HG03342 (cell line): ENCODE measurements around the gene CXCR4.
"Not testable (repeated sequence)": the region's sequence is repeated elsewhere in the genome, so short reads cannot be mapped to it uniquely, and the experiment has no call there.

Experiments used
- ATAC-seq: cut with Tn5 transposase; IDR thresholded peaks from one replicate; pipeline ENCODE4 v1.9.1; 2021; ENCODE audit warnings: mild to moderate bottlenecking, moderate library complexity; ENCODE audit not compliant: unreplicated experiment

CXCR4 gene

DNA sequence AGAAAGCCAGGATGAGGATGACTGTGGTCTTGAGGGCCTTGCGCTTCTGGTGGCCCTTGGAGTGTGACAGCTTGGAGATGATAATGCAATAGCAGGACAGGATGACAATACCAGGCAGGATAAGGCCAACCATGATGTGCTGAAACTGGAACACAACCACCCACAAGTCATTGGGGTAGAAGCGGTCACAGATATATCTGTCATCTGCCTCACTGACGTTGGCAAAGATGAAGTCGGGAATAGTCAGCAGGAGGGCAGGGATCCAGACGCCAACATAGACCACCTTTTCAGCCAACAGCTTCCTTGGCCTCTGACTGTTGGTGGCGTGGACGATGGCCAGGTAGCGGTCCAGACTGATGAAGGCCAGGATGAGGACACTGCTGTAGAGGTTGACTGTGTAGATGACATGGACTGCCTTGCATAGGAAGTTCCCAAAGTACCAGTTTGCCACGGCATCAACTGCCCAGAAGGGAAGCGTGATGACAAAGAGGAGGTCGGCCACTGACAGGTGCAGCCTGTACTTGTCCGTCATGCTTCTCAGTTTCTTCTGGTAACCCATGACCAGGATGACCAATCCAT is 2.7 kb downstream of the CXCR4 start:
- no peak for ATAC-seq

GRCh38 chr2:136114382-136114781 is 3.6 kb downstream of the CXCR4 start:
- ATAC-seq, result no peak

DNA sequence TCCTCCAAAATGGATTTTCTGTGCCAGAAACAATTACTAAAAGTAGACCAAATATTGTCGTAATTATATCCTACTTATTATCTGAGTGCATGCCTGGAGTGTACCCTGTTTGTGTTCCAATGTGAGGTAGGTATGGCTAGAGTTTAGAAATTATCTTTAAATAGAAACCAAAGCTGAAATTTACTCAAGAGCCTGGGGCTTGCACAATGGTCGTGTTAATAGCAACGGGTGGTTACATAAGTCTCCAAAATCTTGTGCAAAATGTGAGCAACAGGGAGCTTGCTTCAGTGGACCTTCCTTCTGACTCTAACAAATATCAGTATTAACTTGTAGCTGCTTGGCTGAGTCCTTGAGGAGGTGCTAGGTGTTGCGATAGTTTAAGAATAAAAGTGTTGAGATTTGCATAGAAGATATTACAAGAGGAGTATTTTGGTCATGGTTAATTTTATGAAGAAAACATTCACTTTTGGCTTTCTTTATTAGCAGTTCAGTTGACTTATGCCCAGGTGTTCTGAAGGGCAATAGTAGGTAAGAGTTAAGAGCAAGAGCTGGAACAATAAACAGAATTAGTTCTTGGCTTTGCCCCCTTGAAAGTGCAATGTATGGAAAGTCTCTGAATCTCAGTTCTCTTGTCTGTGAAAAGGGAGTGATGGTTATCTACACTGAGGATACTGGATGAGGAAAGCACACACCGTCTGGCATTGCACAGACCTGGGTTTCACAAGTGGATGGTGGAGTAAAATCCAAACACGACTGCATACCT is 4.6 kb downstream of the CXCR4 start:
- ATAC-seq, result no peak

- no peak for ATAC-seq
These were observed 5.4 kb downstream of the CXCR4 start for GRCh38 chr2:136112317-136113208.

DNA sequence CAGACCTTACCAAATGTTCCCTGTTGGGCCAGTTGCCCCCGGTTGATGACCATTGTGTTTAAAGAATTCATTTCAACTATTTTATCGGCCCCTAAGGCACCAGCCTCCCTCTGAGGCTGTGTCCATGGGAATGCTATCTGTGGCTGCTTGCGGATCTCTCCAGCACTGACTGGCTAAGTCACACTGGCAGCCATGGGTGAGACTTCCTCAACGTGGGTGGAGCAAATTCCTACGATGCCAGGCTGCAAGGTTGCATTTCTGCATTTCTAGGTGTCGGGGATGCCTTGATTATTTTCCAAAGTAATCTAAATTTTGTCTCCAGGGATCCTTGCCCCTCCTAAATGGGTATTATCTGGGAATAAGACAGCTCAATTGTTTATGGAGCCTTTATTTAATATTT is 6.2 kb downstream of the CXCR4 start:
- no peak for ATAC-seq

DNA sequence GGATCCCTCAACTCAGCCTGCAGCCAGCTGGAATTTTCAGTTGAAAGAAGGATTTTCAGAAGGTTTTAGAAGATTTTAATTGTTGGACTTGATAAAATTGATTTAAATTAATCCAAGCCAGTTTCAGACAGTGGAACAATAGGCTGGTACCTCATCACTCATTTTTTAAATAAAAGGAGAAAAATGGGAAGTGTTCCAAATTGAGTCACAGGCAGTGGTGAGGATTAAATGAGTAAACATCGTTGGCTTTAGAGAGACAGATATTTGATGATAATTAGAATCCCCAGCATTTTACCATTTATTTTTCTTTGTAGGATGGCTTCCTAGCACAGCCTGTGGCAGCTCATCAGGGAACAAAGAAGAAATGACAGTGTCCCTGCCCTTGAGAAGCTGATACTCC is 7.4 kb downstream of the CXCR4 start:
- ATAC-seq, result no peak

DNA sequence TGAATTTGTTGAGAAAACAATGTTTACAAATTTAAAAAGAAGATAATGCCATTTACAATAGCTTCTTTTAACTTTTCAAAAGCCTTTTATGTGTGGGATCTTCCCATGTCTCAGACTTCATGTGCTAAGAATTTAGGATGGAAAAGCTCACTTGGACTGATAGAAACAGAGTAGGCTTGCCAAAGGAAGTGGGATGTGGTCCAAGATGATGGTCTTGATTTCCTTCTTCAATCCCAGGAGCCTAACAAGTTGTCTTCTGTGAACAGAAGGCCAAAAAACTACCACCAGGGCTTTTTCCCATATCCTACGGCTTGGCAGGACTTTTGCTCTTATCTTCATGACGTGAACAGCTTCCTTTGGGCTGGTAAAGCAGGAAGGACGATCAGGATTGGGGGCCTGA is 9.5 kb downstream of the CXCR4 start:
- no peak for ATAC-seq

DNA sequence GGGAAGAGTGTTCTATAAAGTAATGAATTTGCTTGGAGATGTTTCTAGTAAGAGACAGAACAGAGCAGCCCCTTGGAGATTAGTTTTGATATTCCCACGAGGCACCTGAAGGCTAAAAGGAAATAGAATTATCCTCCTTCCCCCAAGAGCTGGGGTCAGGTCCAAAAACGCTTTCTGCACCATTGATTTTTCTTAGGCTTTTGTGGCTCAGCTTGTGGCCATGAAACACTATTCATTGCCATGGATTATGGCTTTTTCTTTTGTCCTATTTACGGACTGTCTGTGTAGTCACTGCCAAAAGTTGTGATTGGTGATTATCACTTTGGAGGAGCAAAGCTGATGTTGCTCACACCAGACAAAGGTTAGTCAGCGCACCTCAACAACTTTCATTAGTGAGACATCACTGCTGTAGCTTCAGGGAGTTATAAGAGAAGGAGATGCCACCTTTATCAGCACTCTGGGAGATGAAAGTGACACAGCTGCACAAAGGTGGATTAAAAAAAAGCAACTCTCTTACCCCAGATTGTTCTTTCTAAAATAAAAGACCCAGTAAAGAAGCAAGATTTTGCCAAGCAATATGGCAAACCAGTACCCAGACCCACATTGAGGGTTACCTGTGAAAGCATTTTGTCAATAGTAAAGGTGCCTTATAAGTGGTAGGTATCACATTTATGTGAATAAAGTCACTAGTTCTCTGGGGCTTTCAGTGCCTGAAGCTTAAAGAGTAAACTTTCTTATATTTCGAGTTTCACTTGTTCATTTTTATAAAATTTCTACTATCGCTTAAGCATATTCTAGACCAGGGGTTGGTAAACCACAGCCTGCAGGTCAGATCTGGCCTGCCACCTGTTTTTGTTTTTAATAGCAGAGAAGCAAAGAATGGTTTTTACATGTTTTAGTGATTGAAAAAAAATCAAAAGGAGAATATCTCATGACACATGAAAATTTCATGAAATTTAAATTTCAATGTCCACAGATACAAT is 10.6 kb downstream of the CXCR4 start:
- no peak for ATAC-seq

- no peak for ATAC-seq
These were observed 11.4 kb downstream of the CXCR4 start for GRCh38 chr2:136106505-136106904.

DNA sequence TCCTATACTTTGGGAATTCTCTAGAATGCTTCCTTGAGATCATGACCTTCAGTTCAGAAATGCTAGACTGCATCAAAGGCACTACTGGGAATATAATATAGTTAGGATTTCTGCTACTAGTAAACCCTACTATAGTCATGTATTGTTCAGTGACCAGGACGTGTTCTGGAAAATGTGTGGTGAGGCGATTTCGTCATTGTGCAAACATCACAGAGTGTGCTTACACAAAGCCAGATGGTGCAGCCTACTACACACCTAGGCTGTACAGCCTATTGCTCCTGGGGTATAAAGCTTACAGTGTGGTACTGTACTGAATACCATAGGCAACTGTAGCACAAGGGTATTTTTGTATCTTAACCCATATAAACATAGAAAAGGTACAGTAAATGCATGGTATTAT is 13.0 kb downstream of the CXCR4 start:
- ATAC-seq, result no peak

- no peak for ATAC-seq
These were observed 16.9 kb downstream of the CXCR4 start for GRCh38 chr2:136101042-136101441.

GRCh38 chr2:136098441-136098840 is 19.5 kb downstream of the CXCR4 start:
- ATAC-seq, result no peak

GRCh38 chr2:136093583-136093982 is 24.4 kb downstream of the CXCR4 start:
- ATAC-seq, result no peak

GRCh38 chr2:136091899-136092298 is 26.1 kb downstream of the CXCR4 start:
- ATAC-seq, result no peak

DNA sequence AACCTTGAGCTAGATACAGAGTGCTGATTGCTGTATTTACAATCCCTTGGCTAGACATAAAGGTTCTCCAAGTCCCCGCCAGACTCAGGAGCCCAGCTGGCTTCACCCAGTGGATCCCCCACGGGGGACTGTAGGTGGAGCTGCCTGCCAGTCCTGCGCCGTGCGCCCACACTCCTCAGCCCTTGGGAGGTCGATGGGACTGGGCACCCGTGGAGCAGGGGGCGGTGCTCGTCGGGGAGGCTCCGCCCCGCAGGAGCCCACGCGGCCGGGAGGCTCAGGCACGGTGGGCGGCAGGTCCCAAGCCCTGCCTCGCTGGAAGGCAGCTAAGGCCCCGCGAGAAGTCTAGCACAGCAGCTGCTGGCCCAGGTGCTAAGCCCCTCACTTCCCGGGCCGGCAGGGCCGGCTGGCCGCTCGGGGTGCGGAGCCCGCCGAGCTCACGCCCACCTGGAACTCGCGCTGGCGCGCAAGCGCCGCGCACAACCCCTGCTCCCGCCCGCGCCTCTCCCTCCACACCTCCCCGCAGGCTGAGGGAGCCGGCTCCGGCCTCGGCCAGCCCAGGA is 30.0 kb downstream of the CXCR4 start:
- not testable (repeated sequence) for ATAC-seq

GRCh38 chr2:136086253-136087016 is 31.5 kb downstream of the CXCR4 start:
- no peak for ATAC-seq

DNA sequence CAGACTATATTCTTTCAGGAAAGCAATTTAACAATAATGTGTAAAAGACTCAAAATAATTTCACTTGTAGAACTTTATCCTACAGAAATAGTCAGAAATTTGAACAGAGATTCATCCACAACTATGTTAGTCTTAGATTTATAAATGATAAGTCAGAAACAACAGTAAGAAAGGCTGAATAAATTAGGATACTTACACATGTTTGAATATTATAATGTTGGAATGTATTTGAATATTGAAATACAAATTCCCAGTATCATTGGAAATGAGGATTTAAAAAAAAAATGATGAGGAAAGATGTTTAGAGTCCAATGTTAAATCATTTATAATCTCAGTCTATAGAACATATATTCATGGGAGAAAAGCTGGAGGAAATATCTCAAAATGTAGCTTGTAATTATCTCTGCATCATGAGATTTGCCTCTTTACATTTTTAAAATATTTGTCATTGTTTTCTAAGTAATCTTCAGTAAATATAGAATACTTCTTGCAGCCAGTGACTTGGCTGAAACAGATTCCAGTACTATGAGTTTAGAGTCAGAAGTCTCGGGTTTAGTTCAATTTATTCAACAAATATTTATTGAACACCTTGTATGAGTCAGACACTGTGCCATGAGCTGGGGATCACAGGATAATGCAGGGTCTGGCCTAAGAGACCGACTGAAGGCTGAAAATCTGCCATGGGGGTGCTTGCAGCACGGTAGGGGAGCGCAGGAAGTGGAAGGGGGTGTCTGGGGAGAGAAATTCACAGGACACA is 32.3 kb downstream of the CXCR4 start:
- ATAC-seq, result no peak

DNA sequence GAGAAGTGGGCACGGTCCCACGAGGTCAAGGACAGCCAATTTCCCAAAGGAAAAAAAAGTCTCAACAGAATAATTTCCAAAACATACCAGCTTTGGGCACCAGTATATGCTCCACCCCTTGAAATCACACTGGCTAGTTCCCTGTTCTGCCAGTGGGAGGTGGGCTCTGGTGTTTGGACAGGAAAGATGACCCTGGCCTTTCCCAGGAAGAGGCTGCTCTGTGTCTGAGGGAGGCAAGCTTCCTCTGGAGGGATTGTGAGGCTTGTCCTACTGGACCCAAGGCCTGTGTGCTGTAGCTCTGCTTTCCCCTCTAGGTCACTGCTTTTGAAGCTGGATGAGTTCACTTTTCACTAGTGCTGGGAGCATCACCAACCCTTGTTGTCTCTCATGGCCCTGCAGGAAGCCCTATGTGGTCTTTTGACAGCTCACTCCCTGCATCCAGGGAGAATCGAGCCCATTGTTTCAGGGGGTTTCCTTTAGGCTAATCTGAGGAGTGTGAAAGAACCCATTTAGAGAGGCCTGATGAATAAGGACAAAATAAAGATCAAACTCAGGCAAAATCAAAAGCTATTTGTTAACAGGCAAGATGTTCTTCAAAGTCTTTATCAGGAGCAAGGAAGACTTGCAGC is 36.3 kb downstream of the CXCR4 start:
- no peak for ATAC-seq
